Measurements from ENCODE around the gene GRIP1.

DNA sequence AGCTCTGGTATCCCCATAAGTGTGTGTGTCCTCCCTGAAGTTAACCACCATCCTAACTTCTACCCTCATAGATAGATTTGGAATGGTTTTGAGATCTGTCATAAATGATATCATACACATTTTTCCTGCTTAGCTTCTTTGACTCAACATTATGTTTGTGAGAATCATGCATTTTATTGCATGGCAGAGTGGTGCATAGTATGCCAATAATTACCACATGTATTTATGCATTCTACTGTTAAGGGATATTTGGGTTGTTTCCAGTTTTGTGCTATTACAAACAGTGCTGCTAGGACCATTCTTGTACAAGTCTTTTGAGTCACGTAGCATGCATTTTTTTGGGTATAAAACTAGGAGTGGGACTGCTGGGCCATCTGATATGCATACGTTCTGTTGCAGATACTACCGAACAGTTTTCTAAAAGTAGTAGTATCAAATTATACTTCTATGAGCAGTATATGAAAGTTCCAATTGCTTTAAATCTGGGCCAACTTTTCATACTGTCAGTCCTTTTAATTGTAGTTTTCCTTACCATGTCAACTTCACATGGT is 13.4 kb downstream of the GRIP1 start:
- TF ChIP-seq, protein P1, sequence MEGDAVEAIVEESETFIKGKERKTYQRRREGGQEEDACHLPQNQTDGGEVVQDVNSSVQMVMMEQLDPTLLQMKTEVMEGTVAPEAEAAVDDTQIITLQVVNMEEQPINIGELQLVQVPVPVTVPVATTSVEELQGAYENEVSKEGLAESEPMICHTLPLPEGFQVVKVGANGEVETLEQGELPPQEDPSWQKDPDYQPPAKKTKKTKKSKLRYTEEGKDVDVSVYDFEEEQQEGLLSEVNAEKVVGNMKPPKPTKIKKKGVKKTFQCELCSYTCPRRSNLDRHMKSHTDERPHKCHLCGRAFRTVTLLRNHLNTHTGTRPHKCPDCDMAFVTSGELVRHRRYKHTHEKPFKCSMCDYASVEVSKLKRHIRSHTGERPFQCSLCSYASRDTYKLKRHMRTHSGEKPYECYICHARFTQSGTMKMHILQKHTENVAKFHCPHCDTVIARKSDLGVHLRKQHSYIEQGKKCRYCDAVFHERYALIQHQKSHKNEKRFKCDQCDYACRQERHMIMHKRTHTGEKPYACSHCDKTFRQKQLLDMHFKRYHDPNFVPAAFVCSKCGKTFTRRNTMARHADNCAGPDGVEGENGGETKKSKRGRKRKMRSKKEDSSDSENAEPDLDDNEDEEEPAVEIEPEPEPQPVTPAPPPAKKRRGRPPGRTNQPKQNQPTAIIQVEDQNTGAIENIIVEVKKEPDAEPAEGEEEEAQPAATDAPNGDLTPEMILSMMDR (IDR thresholded peaks at IDR 0.05; ENCODE audit: low read depth, low read length) = no peak
- TF ChIP-seq POLR2A (IDR thresholded peaks at IDR 0.05; ENCODE audit: extremely low read depth, insufficient read length) = no peak
- TF ChIP-seq, protein P2, sequence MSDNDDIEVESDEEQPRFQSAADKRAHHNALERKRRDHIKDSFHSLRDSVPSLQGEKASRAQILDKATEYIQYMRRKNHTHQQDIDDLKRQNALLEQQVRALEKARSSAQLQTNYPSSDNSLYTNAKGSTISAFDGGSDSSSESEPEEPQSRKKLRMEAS (IDR thresholded peaks at IDR 0.05; ENCODE audit: low read depth, low read length) = no peak
- TF ChIP-seq MYC (IDR thresholded peaks at IDR 0.05; ENCODE audit: low read depth, low read length) = no peak

Data from NB4 (cell line).